Hair follicular keratinocyte (primary cell): ENCODE data around the gene CCDC88A. TPM values are rescaled to one million over a fixed set of nuclear protein-coding genes. Genes with fewer than 3 reads are reported as not detected.

ENCODE experiments used
- total RNA-seq: library from RNA; depleted of rRNA; stranded (reverse); fragments of >200 nt; gene quantifications from 2 replicates; pipeline ENCODE4 v1.2.3, GENCODE V29; 2015

CCDC88A gene
- total RNA-seq = 23.1 and 33.7 TPM in 2 replicates

GRCh38 chr2:55419679-55420438, at the start of gene CCDC88A:
Gene CCDC88A (minus strand): TSS chr2:55419856. CDS start chr2:55419079, 777 bp downstream.

GRCh38 chr2:55268907-55269644, 150.6 kb downstream of the CCDC88A start, which contains the start of gene MTIF2:
Gene MTIF2 (minus strand): TSS chr2:55269231. CDS start chr2:55263858, 5,373 bp downstream.

Other genes with a start within 250 kb of the CCDC88A start
- 2.7 and 3.9 TPM in 2 replicates for gene CLHC1, start 187.6 kb downstream of the CCDC88A start, total RNA-seq
- 3,193 and 3,480 TPM in 2 replicates for gene RPS27A, start 187.2 kb downstream of the CCDC88A start, total RNA-seq
- gene MTIF2, start 150.6 kb downstream of the CCDC88A start, total RNA-seq = 41.2 and 44.2 TPM in 2 replicates
- gene CFAP36, start 99.9 kb upstream of the CCDC88A start, total RNA-seq = 18.4 and 23.1 TPM in 2 replicates
- 24.8 and 33.8 TPM in 2 replicates for gene PPP4R3B, start 197.8 kb upstream of the CCDC88A start, total RNA-seq